Measurements from ENCODE around the gene FBXL7. TPM values are rescaled to one million over a fixed set of nuclear protein-coding genes. Genes with fewer than 3 reads are reported as not detected.

FBXL7 gene
- total RNA-seq, 1 donor from 2014 or later: 13.3 TPM

DNA sequence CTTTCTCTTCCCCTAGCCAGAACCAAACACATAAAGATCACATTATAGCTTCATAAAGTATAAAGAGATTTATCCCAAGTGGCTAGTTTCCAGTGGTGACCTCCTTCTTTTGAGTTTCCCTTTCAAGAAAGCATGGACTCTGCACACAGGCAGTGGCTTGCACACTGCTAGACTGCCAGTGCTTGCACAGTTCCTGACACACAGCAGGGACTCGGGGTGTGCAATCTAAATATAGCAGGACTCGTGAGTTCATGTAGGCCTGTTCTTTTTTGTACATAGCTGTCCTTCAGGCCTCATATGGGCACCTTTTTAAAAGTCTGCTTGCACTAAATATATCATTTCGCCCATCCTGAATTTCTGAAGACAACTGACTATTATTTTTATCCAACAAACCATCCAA is 308.6 kb downstream of the FBXL7 start:
- intact Hi-C loops (cut with DNase I): no loop called here
- Histone ChIP-seq H3K27me3 (no peaks in the 10 kb centered on the region), H3K36me3 (no peaks in the 10 kb centered on the region), H3K4me3 (no peak overlapping the region), H3K27ac (no peak overlapping the region), H3K4me1 (no peaks in the 10 kb centered on the region), H3K9me3 (no peaks in the 10 kb centered on the region)
- DNase-seq: no peak
- TF ChIP-seq, protein P1, sequence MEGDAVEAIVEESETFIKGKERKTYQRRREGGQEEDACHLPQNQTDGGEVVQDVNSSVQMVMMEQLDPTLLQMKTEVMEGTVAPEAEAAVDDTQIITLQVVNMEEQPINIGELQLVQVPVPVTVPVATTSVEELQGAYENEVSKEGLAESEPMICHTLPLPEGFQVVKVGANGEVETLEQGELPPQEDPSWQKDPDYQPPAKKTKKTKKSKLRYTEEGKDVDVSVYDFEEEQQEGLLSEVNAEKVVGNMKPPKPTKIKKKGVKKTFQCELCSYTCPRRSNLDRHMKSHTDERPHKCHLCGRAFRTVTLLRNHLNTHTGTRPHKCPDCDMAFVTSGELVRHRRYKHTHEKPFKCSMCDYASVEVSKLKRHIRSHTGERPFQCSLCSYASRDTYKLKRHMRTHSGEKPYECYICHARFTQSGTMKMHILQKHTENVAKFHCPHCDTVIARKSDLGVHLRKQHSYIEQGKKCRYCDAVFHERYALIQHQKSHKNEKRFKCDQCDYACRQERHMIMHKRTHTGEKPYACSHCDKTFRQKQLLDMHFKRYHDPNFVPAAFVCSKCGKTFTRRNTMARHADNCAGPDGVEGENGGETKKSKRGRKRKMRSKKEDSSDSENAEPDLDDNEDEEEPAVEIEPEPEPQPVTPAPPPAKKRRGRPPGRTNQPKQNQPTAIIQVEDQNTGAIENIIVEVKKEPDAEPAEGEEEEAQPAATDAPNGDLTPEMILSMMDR (IDR thresholded peaks at IDR 0.05): no peak
- ATAC-seq: no peak

DNA sequence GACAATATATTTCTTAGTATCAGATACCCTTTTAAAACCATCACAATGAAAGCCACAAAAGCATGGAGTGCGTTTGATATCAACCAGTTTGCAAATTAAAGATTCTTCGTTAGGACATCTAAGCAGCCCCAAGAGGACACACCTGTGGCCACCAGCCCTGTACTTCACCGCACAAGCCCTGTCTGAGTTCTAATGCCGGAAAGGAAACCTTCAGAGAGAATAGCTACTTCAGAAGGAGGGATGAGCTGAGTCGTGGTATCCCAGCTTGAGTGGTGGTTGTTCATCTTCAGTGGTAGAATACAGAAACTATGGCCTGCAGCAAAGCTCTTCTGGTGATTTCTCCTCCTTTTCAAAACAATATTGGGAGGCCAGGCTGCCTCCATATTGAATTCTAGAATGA is 319.6 kb downstream of the FBXL7 start:
- ATAC-seq (no peak), DNase-seq (no peak)
- no peaks in the 10 kb centered on the region for H3K9me3 ChIP-seq
- H3K27ac ChIP-seq: no peak overlapping the region
- H3K36me3 ChIP-seq: no peaks in the 10 kb centered on the region
- TF ChIP-seq, protein P1 (IDR thresholded peaks at IDR 0.05): no peak
- no peaks in the 10 kb centered on the region for H3K4me1 ChIP-seq
- no peak overlapping the region for H3K4me3 ChIP-seq
- intact Hi-C loops (cut with DNase I): no loop called here
- H3K27me3 ChIP-seq: no peaks in the 10 kb centered on the region

DNA sequence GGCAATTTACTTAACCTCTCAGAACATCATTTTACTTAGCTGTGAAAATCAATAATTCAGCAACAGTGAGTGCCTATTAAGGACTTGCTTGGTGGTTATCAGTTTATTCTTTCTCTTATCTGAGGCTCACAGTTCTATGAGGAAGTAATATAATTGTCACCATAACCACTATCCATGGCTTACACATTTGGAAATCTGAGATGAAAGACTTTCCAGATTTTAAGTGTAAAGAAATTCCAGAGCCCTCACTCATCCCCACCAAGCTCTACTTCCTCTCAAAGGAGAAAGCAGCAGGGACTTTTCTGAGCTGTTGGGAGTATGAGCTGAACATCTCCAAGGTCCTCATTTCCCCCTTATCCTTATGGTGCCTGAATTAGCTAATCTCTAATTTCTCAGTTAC is 321.5 kb downstream of the FBXL7 start:
- Histone ChIP-seq H3K4me3 (no peak overlapping the region), H3K9me3 (no peaks in the 10 kb centered on the region), H3K4me1 (no peaks in the 10 kb centered on the region), H3K27ac (no peak overlapping the region), H3K27me3 (no peaks in the 10 kb centered on the region), H3K36me3 (no peaks in the 10 kb centered on the region)
- TF ChIP-seq, protein P1 (IDR thresholded peaks at IDR 0.05): no peak
- DNase-seq: no peak
- no peak for ATAC-seq
- intact Hi-C loops (cut with DNase I): no loop called here

DNA sequence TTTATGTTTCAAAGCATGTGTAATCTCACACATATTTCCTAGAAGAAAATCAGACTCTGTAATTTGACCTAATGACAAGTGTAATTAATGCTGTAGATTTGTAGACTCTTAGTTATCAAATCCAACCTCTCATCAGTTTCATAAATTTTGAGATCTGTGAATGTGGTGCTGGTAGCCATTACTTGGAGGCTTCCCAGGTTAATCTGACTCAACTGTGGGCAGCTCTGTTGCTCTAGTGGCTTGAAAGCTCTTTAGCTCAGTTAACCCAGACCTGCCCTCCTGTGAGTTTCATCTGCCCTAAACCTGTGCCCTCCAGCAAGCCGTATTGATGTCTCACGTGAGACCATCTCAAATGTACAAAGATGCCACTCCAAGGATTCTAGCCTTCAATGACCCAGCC is 323.4 kb downstream of the FBXL7 start:
- no peak overlapping the region for H3K4me3 ChIP-seq
- intact Hi-C loops (cut with DNase I): no loop called here
- TF ChIP-seq, protein P1 (IDR thresholded peaks at IDR 0.05): no peak
- H3K27me3 ChIP-seq: no peaks in the 10 kb centered on the region
- ATAC-seq: no peak
- no peak for DNase-seq
- no peaks in the 10 kb centered on the region for H3K4me1 ChIP-seq
- H3K36me3 ChIP-seq: no peaks in the 10 kb centered on the region
- no peak overlapping the region for H3K27ac ChIP-seq
- H3K9me3 ChIP-seq: no peaks in the 10 kb centered on the region

DNA sequence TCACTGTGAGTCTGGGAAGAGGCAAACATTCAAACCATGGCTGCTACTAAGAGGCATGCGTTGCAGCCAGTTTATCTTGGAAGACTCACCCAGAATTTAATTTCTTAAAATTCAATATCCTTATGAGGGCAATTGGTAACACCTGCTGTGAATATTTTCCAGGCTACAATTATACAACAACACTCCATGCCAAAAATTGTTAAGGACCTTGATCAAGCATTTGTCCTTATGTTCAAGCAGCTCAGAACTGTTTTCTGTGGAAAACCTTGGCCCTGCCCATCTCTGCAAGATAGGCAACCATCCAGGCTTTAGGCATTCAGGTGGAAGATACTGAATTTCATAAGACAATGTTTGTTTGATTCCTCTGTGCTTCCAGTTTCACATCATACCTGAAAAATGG is 327.8 kb downstream of the FBXL7 start:
- H3K4me1 ChIP-seq: no peaks in the 10 kb centered on the region
- TF ChIP-seq, protein P1 (IDR thresholded peaks at IDR 0.05): no peak
- no peak overlapping the region for H3K27ac ChIP-seq
- no peak for DNase-seq
- no peak for ATAC-seq
- H3K36me3 ChIP-seq: no peaks in the 10 kb centered on the region
- intact Hi-C loops (cut with DNase I): no loop called here
- H3K9me3 ChIP-seq: no peaks in the 10 kb centered on the region
- no peak overlapping the region for H3K4me3 ChIP-seq
- H3K27me3 ChIP-seq: no peaks in the 10 kb centered on the region

DNA sequence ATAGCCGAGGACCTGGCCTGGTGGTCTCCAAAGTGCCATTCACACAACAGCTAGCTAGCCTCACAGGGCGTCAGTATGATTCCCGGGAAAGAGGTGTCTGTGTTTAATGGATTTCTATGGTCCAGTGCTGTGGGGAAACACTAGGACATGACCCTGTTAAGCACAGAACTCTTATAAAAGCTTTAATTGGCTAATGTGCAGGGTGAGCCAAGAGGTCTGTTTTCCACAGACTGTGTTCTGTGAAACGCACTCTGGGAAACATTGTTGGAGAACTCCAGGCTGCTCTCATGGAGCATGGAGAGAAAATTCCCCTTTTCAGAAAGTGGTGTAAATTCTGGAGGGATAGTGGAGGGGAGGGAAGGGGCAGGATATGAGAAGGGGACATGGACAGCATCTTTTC is 331.4 kb downstream of the FBXL7 start:
- Histone ChIP-seq H3K27me3 (no peaks in the 10 kb centered on the region), H3K4me3 (no peak overlapping the region), H3K27ac (no peak overlapping the region), H3K36me3 (no peaks in the 10 kb centered on the region), H3K9me3 (no peaks in the 10 kb centered on the region), H3K4me1 (peaks cover 4% of the 10 kb centered on the region)
- TF ChIP-seq, protein P1 (IDR thresholded peaks at IDR 0.05): no peak
- ATAC-seq (no peak), DNase-seq (no peak)
- intact Hi-C loops (cut with DNase I): no loop called here
